ENCODE results near the gene TM9SF4.
"Not testable (repeated sequence)": the region's sequence is repeated elsewhere in the genome, so short reads cannot be mapped to it uniquely, and the experiment has no call there.

The TM9SF4 gene

GRCh38 chr20:32113591-32114260 is 4.2 kb downstream of the TM9SF4 start:
- Histone ChIP-seq H3K27ac (ENCODE audit: insufficient read depth, low read length, poor library complexity, severe bottlenecking) (no peak overlapping the region), H3K4me3 (ENCODE audit: insufficient read depth, low read depth, low read length, poor library complexity, severe bottlenecking) (no peak overlapping the region), H3K36me3 (ENCODE audit: control insufficient read depth, insufficient read depth, low read length) (no peaks in the 10 kb centered on the region), H3K9me3 (ENCODE audit: control insufficient read depth, low read length) (no peaks in the 10 kb centered on the region), H3K4me1 (ENCODE audit: control insufficient read depth, insufficient read depth, low read length, poor library complexity, severe bottlenecking) (peaks cover 15% of the 10 kb centered on the region), H3K27me3 (replicated peaks; ENCODE audit: control insufficient read depth, insufficient read depth, low read length, poor library complexity, severe bottlenecking) (no peaks in the 10 kb centered on the region)
- no peak for DNase-seq

GRCh38 chr20:32114305-32114960 is 4.9 kb downstream of the TM9SF4 start:
- Histone ChIP-seq H3K36me3 (ENCODE audit: control insufficient read depth, insufficient read depth, low read length) (no peaks in the 10 kb centered on the region), H3K4me1 (ENCODE audit: control insufficient read depth, insufficient read depth, low read length, poor library complexity, severe bottlenecking) (peaks cover 15% of the 10 kb centered on the region), H3K27me3 (replicated peaks; ENCODE audit: control insufficient read depth, insufficient read depth, low read length, poor library complexity, severe bottlenecking) (no peaks in the 10 kb centered on the region), H3K27ac (ENCODE audit: insufficient read depth, low read length, poor library complexity, severe bottlenecking) (no peak overlapping the region), H3K4me3 (ENCODE audit: insufficient read depth, low read depth, low read length, poor library complexity, severe bottlenecking) (no peak overlapping the region), H3K9me3 (ENCODE audit: control insufficient read depth, low read length) (no peaks in the 10 kb centered on the region)
- no peak for DNase-seq

- Histone ChIP-seq H3K27me3 (replicated peaks; ENCODE audit: control insufficient read depth, insufficient read depth, low read length, poor library complexity, severe bottlenecking) (no peaks in the 10 kb centered on the region), H3K4me1 (ENCODE audit: control insufficient read depth, insufficient read depth, low read length, poor library complexity, severe bottlenecking) (peaks cover 11% of the 10 kb centered on the region), H3K4me3 (ENCODE audit: insufficient read depth, low read depth, low read length, poor library complexity, severe bottlenecking) (no peak overlapping the region), H3K36me3 (ENCODE audit: control insufficient read depth, insufficient read depth, low read length) (no peaks in the 10 kb centered on the region), H3K9me3 (ENCODE audit: control insufficient read depth, low read length) (no peaks in the 10 kb centered on the region), H3K27ac (ENCODE audit: insufficient read depth, low read length, poor library complexity, severe bottlenecking) (no peak overlapping the region)
- DNase-seq: no peak
Observed at GRCh38 chr20:32115211-32115767, 5.8 kb downstream of the TM9SF4 start.

- Histone ChIP-seq H3K9me3 (ENCODE audit: control insufficient read depth, low read length) (no peaks in the 10 kb centered on the region), H3K36me3 (ENCODE audit: control insufficient read depth, insufficient read depth, low read length) (no peaks in the 10 kb centered on the region), H3K4me3 (ENCODE audit: insufficient read depth, low read depth, low read length, poor library complexity, severe bottlenecking) (no peak overlapping the region), H3K27ac (ENCODE audit: insufficient read depth, low read length, poor library complexity, severe bottlenecking) (no peak overlapping the region), H3K4me1 (ENCODE audit: control insufficient read depth, insufficient read depth, low read length, poor library complexity, severe bottlenecking) (peaks cover 7% of the 10 kb centered on the region), H3K27me3 (replicated peaks; ENCODE audit: control insufficient read depth, insufficient read depth, low read length, poor library complexity, severe bottlenecking) (no peaks in the 10 kb centered on the region)
- DNase-seq: no peak
Observed at GRCh38 chr20:32116079-32116521, 6.6 kb downstream of the TM9SF4 start.

- H3K4me3 ChIP-seq (ENCODE audit: insufficient read depth, low read depth, low read length, poor library complexity, severe bottlenecking); H3K27me3 ChIP-seq (replicated peaks; ENCODE audit: control insufficient read depth, insufficient read depth, low read length, poor library complexity, severe bottlenecking); H3K9me3 ChIP-seq (ENCODE audit: control insufficient read depth, low read length); H3K27ac ChIP-seq (ENCODE audit: insufficient read depth, low read length, poor library complexity, severe bottlenecking); DNase-seq; H3K4me1 ChIP-seq (ENCODE audit: control insufficient read depth, insufficient read depth, low read length, poor library complexity, severe bottlenecking); H3K36me3 ChIP-seq (ENCODE audit: control insufficient read depth, insufficient read depth, low read length): not testable (repeated sequence)
Observed at GRCh38 chr20:32116796-32117195, 7.3 kb downstream of the TM9SF4 start.

- not testable (repeated sequence) for DNase-seq; H3K27me3 ChIP-seq (replicated peaks; ENCODE audit: control insufficient read depth, insufficient read depth, low read length, poor library complexity, severe bottlenecking); H3K9me3 ChIP-seq (ENCODE audit: control insufficient read depth, low read length); H3K27ac ChIP-seq (ENCODE audit: insufficient read depth, low read length, poor library complexity, severe bottlenecking); H3K36me3 ChIP-seq (ENCODE audit: control insufficient read depth, insufficient read depth, low read length); H3K4me1 ChIP-seq (ENCODE audit: control insufficient read depth, insufficient read depth, low read length, poor library complexity, severe bottlenecking); H3K4me3 ChIP-seq (ENCODE audit: insufficient read depth, low read depth, low read length, poor library complexity, severe bottlenecking)
Observed at GRCh38 chr20:32118427-32118826, 8.9 kb downstream of the TM9SF4 start.

GRCh38 chr20:32119734-32120133 is 10.2 kb downstream of the TM9SF4 start:
- H3K4me3 ChIP-seq (ENCODE audit: insufficient read depth, low read depth, low read length, poor library complexity, severe bottlenecking): no peak overlapping the region
- DNase-seq: no peak
- H3K36me3 ChIP-seq (ENCODE audit: control insufficient read depth, insufficient read depth, low read length): no peaks in the 10 kb centered on the region

GRCh38 chr20:32121908-32122307 is 12.4 kb downstream of the TM9SF4 start:
- H3K9me3 ChIP-seq (ENCODE audit: control insufficient read depth, low read length); H3K27me3 ChIP-seq (replicated peaks; ENCODE audit: control insufficient read depth, insufficient read depth, low read length, poor library complexity, severe bottlenecking); H3K27ac ChIP-seq (ENCODE audit: insufficient read depth, low read length, poor library complexity, severe bottlenecking); H3K4me3 ChIP-seq (ENCODE audit: insufficient read depth, low read depth, low read length, poor library complexity, severe bottlenecking); DNase-seq; H3K36me3 ChIP-seq (ENCODE audit: control insufficient read depth, insufficient read depth, low read length); H3K4me1 ChIP-seq (ENCODE audit: control insufficient read depth, insufficient read depth, low read length, poor library complexity, severe bottlenecking): not testable (repeated sequence)

More at GRCh38 chr20:32119734-32120133, 10.2 kb downstream of the TM9SF4 start:
- Histone ChIP-seq H3K4me1 (ENCODE audit: control insufficient read depth, insufficient read depth, low read length, poor library complexity, severe bottlenecking) (no peaks in the 10 kb centered on the region), H3K9me3 (ENCODE audit: control insufficient read depth, low read length) (no peaks in the 10 kb centered on the region), H3K27me3 (replicated peaks; ENCODE audit: control insufficient read depth, insufficient read depth, low read length, poor library complexity, severe bottlenecking) (no peaks in the 10 kb centered on the region), H3K27ac (ENCODE audit: insufficient read depth, low read length, poor library complexity, severe bottlenecking) (no peak overlapping the region)

- no peaks in the 10 kb centered on the region for H3K27me3 ChIP-seq (replicated peaks; ENCODE audit: control insufficient read depth, insufficient read depth, low read length, poor library complexity, severe bottlenecking)
- no peaks in the 10 kb centered on the region for H3K4me1 ChIP-seq (ENCODE audit: control insufficient read depth, insufficient read depth, low read length, poor library complexity, severe bottlenecking)
- H3K4me3 ChIP-seq (ENCODE audit: insufficient read depth, low read depth, low read length, poor library complexity, severe bottlenecking): no peak overlapping the region
- H3K36me3 ChIP-seq (ENCODE audit: control insufficient read depth, insufficient read depth, low read length): no peaks in the 10 kb centered on the region
- DNase-seq: no peak
- no peaks in the 10 kb centered on the region for H3K9me3 ChIP-seq (ENCODE audit: control insufficient read depth, low read length)
- no peak overlapping the region for H3K27ac ChIP-seq (ENCODE audit: insufficient read depth, low read length, poor library complexity, severe bottlenecking)
Observed at GRCh38 chr20:32123088-32123487, 13.6 kb downstream of the TM9SF4 start.

- Histone ChIP-seq H3K4me1 (ENCODE audit: control insufficient read depth, insufficient read depth, low read length, poor library complexity, severe bottlenecking) (no peaks in the 10 kb centered on the region), H3K27ac (ENCODE audit: insufficient read depth, low read length, poor library complexity, severe bottlenecking) (no peak overlapping the region), H3K36me3 (ENCODE audit: control insufficient read depth, insufficient read depth, low read length) (no peaks in the 10 kb centered on the region), H3K27me3 (replicated peaks; ENCODE audit: control insufficient read depth, insufficient read depth, low read length, poor library complexity, severe bottlenecking) (no peaks in the 10 kb centered on the region), H3K4me3 (ENCODE audit: insufficient read depth, low read depth, low read length, poor library complexity, severe bottlenecking) (no peak overlapping the region), H3K9me3 (ENCODE audit: control insufficient read depth, low read length) (no peaks in the 10 kb centered on the region)
- DNase-seq: no peak
Observed at GRCh38 chr20:32124916-32125454, 15.5 kb downstream of the TM9SF4 start.
